Measurements from ENCODE around the gene SORCS2. TPM values are rescaled to one million over a fixed set of nuclear protein-coding genes. Genes with fewer than 3 reads are reported as not detected.

SORCS2 gene
- total RNA-seq, 4 donors from 2014 or later, result 0.53 to 9.9 (median 0.90) TPM

- no peak overlapping the region for H3K27ac ChIP-seq
- H3K36me3 ChIP-seq, result no peaks in the 10 kb centered on the region
- H3K9me3 ChIP-seq, result peaks cover 0 to 9% (median 0%) of the 10 kb centered on the region in 4 donors
- H3K4me3 ChIP-seq, result no peak overlapping the region
- no peak for TF ChIP-seq POLR2A (IDR thresholded peaks at IDR 0.05)
- TF ChIP-seq CTCF (IDR thresholded peaks at IDR 0.05), result no peak
- no peaks in the 10 kb centered on the region for H3K27me3 ChIP-seq
- H3K4me1 ChIP-seq, result no peaks in the 10 kb centered on the region
- no peak for DNase-seq
Observed at GRCh38 chr4:7239101-7239820, 46.9 kb downstream of the SORCS2 start.

GRCh38 chr4:7239844-7240243, 47.5 kb downstream of the SORCS2 start:
- no peaks in the 10 kb centered on the region for H3K4me1 ChIP-seq
- peaks cover 0 to 9% (median 0%) of the 10 kb centered on the region in 4 donors for H3K9me3 ChIP-seq
- no peak for DNase-seq
- H3K27me3 ChIP-seq, result no peaks in the 10 kb centered on the region
- no peaks in the 10 kb centered on the region for H3K36me3 ChIP-seq
- H3K4me3 ChIP-seq, result no peak overlapping the region
- no peak for TF ChIP-seq POLR2A (IDR thresholded peaks at IDR 0.05)
- no peak for TF ChIP-seq CTCF (IDR thresholded peaks at IDR 0.05)
- H3K27ac ChIP-seq, result no peak overlapping the region

GRCh38 chr4:7240306-7240705, 48.0 kb downstream of the SORCS2 start:
- DNase-seq, result no peak
- Histone ChIP-seq H3K9me3 (peaks cover 0 to 9% (median 0%) of the 10 kb centered on the region in 4 donors), H3K27ac (no peak overlapping the region), H3K27me3 (no peaks in the 10 kb centered on the region), H3K4me1 (no peaks in the 10 kb centered on the region), H3K36me3 (no peaks in the 10 kb centered on the region), H3K4me3 (no peak overlapping the region)
- no peak for TF ChIP-seq POLR2A (IDR thresholded peaks at IDR 0.05)
- TF ChIP-seq CTCF (IDR thresholded peaks at IDR 0.05), result no peak

- Histone ChIP-seq H3K36me3 (no peaks in the 10 kb centered on the region), H3K27me3 (no peaks in the 10 kb centered on the region), H3K27ac (no peak overlapping the region), H3K9me3 (peaks cover 0 to 9% (median 0%) of the 10 kb centered on the region in 4 donors), H3K4me3 (no peak overlapping the region), H3K4me1 (no peaks in the 10 kb centered on the region)
- no peak for TF ChIP-seq CTCF (IDR thresholded peaks at IDR 0.05)
- TF ChIP-seq POLR2A (IDR thresholded peaks at IDR 0.05), result no peak
- DNase-seq, result no peak
Observed at GRCh38 chr4:7241597-7242125, 49.3 kb downstream of the SORCS2 start.

GRCh38 chr4:7242766-7243165, 50.4 kb downstream of the SORCS2 start:
- H3K36me3 ChIP-seq, result no peaks in the 10 kb centered on the region
- no peaks in the 10 kb centered on the region for H3K27me3 ChIP-seq
- peaks cover 0 to 9% (median 0%) of the 10 kb centered on the region in 4 donors for H3K9me3 ChIP-seq
- TF ChIP-seq CTCF (IDR thresholded peaks at IDR 0.05), result no peak
- no peak for TF ChIP-seq POLR2A (IDR thresholded peaks at IDR 0.05)
- H3K27ac ChIP-seq, result no peak overlapping the region
- H3K4me1 ChIP-seq, result no peaks in the 10 kb centered on the region
- DNase-seq, result no peak
- no peak overlapping the region for H3K4me3 ChIP-seq

Data from Peyer's patch (tissue), 4 donors.